ENCODE measurements around the gene PPFIA1.

DNA sequence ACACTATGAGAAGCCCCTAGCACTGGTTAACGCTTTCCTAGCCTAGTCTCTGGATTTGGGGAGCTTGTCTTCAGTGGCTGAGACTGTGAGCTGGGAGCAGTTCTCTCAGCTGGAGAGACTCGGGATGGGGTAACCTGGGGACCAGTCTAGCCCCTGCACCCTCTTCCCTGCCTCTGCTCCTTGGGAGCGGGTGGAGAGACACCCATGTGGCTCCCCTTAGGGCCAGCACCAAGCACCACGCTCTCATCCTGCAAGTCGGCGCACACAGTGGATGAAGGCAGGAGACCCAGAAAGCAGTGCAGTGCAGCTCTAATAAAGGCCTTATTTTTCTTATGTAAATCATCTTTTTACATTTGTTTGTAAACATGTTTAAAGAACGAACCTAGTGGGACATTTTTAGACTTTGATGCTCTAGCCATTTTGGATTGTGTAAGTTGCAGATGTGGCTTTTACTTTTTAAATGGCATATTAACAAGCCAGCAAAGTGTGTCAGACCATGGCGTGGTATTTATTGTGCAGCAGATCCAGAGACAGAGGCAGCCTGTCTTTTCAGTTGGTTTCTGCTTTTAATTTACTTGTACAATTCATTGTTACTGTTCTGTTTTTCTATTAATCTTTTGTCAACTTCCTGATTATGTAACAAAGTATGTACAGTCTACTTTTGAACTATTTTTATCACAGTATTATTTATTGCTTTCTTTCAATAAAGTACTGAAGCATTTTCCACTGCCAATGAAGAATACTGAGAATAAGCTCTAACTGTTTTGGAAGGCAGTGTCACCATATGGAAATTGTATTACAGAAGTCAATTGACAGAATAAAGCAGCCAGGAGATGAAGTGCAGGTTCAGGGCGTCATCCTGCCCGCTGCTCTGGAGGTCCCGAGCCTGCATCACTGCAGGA lies 113.4 kb downstream of the PPFIA1 start:
- TF ChIP-seq ZNF384 (IDR thresholded peaks at IDR 0.05) (no peak), SP1 (IDR thresholded peaks at IDR 0.05) (no peak), HDGF (IDR thresholded peaks at IDR 0.05; ENCODE audit: borderline replicate concordance) (no peak), L3MBTL2 (conservative IDR thresholded peaks at IDR 0.05) (no peak)

Data from HEK293T (cell line).